MM.1S (cell line): ENCODE results near the gene OSCP1.

ENCODE experiments used
- EZH2 ChIP-seq: fragments of 300-600 bp; sonication (generic); optimal IDR thresholded peaks from 2 replicates; pipeline ENCODE3; 2017; ENCODE audit warnings: low read depth, mild to moderate bottlenecking, antibody characterized with exemption, low read length, mixed read lengths
- TF ChIP-seq, protein P1 (sequence below): fragments of 300-600 bp; sonication (generic); IDR thresholded peaks from 2 replicates; pipeline ENCODE4 v1.5.1; 2016; ENCODE audit warnings: antibody characterized with exemption, low read length, mixed read lengths

DNA sequence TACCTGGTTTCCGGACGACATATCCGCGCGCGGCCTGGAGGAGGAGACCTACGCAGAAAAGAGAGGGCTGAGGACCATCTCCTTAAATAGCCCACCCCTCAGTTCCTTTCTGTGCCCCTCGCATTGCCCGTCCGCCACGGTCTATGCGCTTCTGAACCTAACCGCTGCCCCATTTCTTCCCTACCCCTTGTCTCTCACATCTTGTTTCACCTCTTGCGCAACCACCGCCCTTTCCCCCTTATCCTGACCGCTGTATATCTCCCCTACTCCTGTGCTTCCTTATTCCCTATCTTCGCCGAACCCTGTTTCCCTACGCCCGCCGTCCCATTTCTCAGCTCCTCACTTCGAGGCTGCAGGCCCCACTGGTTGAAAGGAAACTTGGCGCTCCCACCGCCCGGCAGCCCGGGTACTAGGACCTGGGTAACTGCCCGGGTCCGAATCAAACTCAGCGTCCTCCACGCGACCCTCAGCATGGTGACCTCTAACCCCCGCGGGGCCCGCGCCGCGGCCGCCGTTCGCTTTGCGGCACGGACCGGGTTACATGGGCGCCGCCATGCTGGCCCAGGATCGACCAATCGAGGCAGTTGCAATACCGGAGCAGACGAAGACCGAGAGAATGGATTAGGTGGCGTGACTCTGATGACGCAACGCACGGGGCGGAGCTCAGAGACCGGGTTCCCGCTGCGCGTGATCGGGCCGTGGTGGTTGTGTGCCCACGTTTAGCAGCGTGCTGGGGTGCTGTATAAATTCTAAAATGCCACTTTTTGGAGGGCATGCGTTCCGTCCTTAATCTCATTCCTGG, 13.8 kb upstream of the OSCP1 start, which contains the start of gene MRPS15:
- TF ChIP-seq, protein P1, sequence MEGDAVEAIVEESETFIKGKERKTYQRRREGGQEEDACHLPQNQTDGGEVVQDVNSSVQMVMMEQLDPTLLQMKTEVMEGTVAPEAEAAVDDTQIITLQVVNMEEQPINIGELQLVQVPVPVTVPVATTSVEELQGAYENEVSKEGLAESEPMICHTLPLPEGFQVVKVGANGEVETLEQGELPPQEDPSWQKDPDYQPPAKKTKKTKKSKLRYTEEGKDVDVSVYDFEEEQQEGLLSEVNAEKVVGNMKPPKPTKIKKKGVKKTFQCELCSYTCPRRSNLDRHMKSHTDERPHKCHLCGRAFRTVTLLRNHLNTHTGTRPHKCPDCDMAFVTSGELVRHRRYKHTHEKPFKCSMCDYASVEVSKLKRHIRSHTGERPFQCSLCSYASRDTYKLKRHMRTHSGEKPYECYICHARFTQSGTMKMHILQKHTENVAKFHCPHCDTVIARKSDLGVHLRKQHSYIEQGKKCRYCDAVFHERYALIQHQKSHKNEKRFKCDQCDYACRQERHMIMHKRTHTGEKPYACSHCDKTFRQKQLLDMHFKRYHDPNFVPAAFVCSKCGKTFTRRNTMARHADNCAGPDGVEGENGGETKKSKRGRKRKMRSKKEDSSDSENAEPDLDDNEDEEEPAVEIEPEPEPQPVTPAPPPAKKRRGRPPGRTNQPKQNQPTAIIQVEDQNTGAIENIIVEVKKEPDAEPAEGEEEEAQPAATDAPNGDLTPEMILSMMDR, result no peak
- no peak for TF ChIP-seq EZH2
